Measurements from ENCODE around the gene EXOC3. TPM values are rescaled to one million over a fixed set of nuclear protein-coding genes. Genes with fewer than 3 reads are reported as not detected.
A peak's percentile ranks its signal among the peaks of the same experiment; 100 is the strongest.

Gene EXOC3
- total RNA-seq, 3 donors from 2014 or later (not counting 1 experiment from before 2014, with no cell fraction given), result 89.6 to 99.9 (median 96.3) TPM

DNA sequence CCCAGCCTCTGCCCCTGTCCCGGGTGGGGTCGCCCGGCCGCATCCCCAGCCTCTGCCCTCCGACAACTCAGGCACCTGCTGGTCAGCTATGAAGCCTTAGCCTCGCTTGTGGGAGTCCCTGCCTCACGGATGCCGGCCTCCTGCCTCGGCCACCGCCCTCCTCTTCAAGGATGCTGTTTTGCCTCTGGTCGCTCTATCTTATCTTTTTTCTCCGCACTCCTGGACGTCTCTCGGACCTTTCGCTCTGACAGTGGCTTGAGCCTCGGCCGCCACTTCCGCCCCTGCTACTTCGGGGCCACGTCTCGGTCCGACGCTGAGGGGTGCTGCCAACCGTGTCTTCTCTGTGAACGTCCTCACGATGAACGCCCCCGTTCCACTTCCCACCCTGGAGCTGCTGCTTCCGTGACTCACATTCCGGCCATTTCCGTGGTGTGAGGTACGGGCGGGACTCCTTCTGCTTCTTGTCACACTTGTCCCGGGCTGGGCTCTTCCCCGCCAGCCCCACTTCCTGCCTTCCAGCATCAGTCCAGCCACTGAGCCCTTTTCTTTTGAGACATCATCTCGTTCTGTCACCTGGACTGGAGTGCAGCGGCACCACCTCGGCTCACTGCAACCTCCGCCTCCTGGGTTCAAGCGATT is 55.0 kb downstream of the EXOC3 start:
- H3K9me3 ChIP-seq (ENCODE audit: control insufficient read depth, insufficient read depth, low read length), result no peaks in the 10 kb centered on the region
- Mint-ChIP-seq H3K9me3 (no peaks in the 10 kb centered on the region), H3K36me3 (no peaks in the 10 kb centered on the region), H3K27ac (no peak overlapping the region), H3K27me3 (ENCODE audit: low read depth in 2 of 2) (peaks cover 8 to 10% of the 10 kb centered on the region in 2 donors), H3K4me1 (peaks cover 3 to 6% of the 10 kb centered on the region in 2 donors), H3K4me3 (no peak overlapping the region)
- ATAC-seq (no peak), DNase-seq (no peak)
- TF ChIP-seq CTCF (IDR thresholded peaks at IDR 0.05), result no peak
- no peak overlapping the region for H3K27ac ChIP-seq (ENCODE audit: low read length)
- H3K4me3 ChIP-seq (ENCODE audit: low read length), result no peak overlapping the region
- 91% methylated on average over 40 of the region's 40 CpGs for WGBS (ENCODE audit: insufficient coverage)
- no peaks in the 10 kb centered on the region for H3K4me1 ChIP-seq (ENCODE audit: control insufficient read depth, insufficient read depth, low read length)
- H3K36me3 ChIP-seq (ENCODE audit: control insufficient read depth, insufficient read depth, low read length), result no peaks in the 10 kb centered on the region
- intact Hi-C loops (cut with micrococcal nuclease), result no loop called here
- H3K27me3 ChIP-seq (ENCODE audit: control insufficient read depth, insufficient read depth, low read length), result peaks cover 4% of the 10 kb centered on the region

DNA sequence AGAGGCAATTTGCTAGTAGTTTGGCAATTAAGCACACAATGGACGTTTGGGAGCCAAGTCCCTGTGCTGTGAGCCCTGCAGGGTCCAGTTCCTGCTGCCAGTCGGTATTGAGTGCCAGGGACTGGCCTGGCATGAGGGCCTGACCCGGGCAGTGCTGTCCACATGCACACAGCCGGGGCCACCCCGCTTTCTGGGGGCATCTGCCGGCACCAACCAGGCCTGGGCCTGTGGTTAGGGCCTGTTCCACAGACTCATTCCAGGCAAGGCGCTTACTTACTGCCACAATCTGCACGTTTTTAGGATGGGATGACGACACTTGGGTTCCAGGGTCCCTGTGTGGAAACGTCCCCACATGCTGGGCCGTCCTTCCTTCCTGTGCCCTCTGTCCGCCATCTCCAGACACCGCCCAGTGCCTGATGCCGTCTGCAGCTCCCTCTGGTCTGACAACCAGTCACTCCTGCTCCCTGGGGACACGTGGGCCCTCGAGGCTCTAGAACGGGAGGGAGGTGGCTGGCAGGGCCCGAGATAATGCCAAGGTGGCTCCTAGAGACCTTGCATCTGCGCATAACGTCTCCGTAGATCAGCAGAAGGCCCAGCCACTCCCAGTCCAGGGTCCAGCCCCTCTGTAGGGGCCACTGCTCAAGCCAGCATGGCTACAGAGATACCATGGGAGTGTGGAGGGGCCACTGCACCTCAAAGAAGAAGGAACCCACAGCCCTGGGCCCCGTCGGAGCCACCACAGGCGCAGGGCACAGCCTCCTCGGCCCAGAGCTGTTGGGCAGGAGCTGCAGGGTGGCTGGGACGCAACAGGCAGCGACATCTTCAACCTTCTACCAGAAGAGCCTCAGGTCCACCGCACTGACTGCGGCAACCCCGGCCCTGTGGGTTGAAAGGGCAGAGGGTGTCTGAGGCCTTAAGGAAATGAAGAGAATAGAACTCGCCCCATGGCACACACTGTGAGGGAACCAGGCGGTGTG is 56.5 kb downstream of the EXOC3 start:
- Histone ChIP-seq H3K4me1 (ENCODE audit: control insufficient read depth, insufficient read depth, low read length) (no peaks in the 10 kb centered on the region), H3K27me3 (ENCODE audit: control insufficient read depth, insufficient read depth, low read length) (peaks cover 4% of the 10 kb centered on the region), H3K36me3 (ENCODE audit: control insufficient read depth, insufficient read depth, low read length) (no peaks in the 10 kb centered on the region), H3K27ac (ENCODE audit: low read length) (no peak overlapping the region), H3K9me3 (ENCODE audit: control insufficient read depth, insufficient read depth, low read length) (no peaks in the 10 kb centered on the region), H3K4me3 (ENCODE audit: low read length) (no peak overlapping the region)
- Mint-ChIP-seq H3K4me1 (peaks cover 3 to 6% of the 10 kb centered on the region in 2 donors), H3K9me3 (no peaks in the 10 kb centered on the region), H3K27ac (no peak overlapping the region), H3K36me3 (no peaks in the 10 kb centered on the region), H3K4me3 (no peak overlapping the region), H3K27me3 (ENCODE audit: low read depth in 2 of 2) (peaks cover 8 to 12% of the 10 kb centered on the region in 2 donors)
- intact Hi-C loops (cut with micrococcal nuclease), result no loop called here
- no peak for DNase-seq
- 88% methylated on average over 32 of the region's 32 CpGs for WGBS (ENCODE audit: insufficient coverage)
- no peak for TF ChIP-seq CTCF (IDR thresholded peaks at IDR 0.05)
- ATAC-seq, result peak in 1 of 3 donors; percentile 14

DNA sequence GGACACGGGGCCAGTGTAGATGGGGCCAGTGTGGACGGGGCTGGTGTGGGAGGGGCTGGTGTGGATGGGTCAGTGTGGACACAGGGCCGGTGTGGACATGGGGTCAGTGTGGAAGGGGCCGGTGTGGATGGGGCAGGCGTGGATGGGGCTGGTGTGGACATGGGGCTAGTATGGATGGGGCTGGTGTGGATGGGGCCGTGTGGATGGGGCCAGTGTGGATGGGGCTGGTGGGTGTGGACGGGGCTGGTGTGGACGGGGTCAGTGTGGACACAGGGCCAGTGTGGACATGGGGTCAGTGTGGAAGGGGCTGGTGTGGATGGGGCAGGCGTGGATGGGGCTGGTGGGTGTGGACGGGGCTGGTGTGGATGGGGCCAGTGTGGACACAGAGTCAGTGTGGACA is 57.5 kb downstream of the EXOC3 start:
- Histone ChIP-seq H3K4me1 (ENCODE audit: control insufficient read depth, insufficient read depth, low read length) (no peaks in the 10 kb centered on the region), H3K27ac (ENCODE audit: low read length) (no peak overlapping the region), H3K4me3 (ENCODE audit: low read length) (no peak overlapping the region), H3K36me3 (ENCODE audit: control insufficient read depth, insufficient read depth, low read length) (no peaks in the 10 kb centered on the region), H3K27me3 (ENCODE audit: control insufficient read depth, insufficient read depth, low read length) (peaks cover 4% of the 10 kb centered on the region), H3K9me3 (ENCODE audit: control insufficient read depth, insufficient read depth, low read length) (no peaks in the 10 kb centered on the region)
- no peak overlapping the region for H3K4me3 Mint-ChIP-seq
- peaks cover 8 to 12% of the 10 kb centered on the region in 2 donors for H3K27me3 Mint-ChIP-seq (ENCODE audit: low read depth in 2 of 2)
- no peak overlapping the region for H3K27ac Mint-ChIP-seq
- intact Hi-C loops (cut with micrococcal nuclease), result no loop called here
- no peak for DNase-seq
- WGBS (ENCODE audit: insufficient coverage), result 94% methylated on average over 10 of the region's 10 CpGs
- peak in 1 of 3 donors; percentile 19 for ATAC-seq
- no peaks in the 10 kb centered on the region for H3K9me3 Mint-ChIP-seq
- H3K36me3 Mint-ChIP-seq, result no peaks in the 10 kb centered on the region
- H3K4me1 Mint-ChIP-seq, result peaks cover 3 to 6% of the 10 kb centered on the region in 2 donors
- no peak for TF ChIP-seq CTCF (IDR thresholded peaks at IDR 0.05)

Data from natural killer cell (primary cell).